Inflammatory macrophage treated with lipopolysaccharide for 1 hour (primary cell): ENCODE data around the gene TTLL12.

ENCODE experiments used
- DNase-seq, 2 donors: peaks; one replicate each; pipeline ENCODE4 v3.0.0-alpha.2; 2020 to 2022

Gene TTLL12

GRCh38 chr22:43213051-43213450, 26.1 kb upstream of the TTLL12 start:
- DNase-seq, result no peak

GRCh38 chr22:43212434-43212952, 25.6 kb upstream of the TTLL12 start:
- no peak for DNase-seq

- DNase-seq, result no peak
These were observed 25.1 kb upstream of the TTLL12 start for GRCh38 chr22:43211941-43212433.

DNA sequence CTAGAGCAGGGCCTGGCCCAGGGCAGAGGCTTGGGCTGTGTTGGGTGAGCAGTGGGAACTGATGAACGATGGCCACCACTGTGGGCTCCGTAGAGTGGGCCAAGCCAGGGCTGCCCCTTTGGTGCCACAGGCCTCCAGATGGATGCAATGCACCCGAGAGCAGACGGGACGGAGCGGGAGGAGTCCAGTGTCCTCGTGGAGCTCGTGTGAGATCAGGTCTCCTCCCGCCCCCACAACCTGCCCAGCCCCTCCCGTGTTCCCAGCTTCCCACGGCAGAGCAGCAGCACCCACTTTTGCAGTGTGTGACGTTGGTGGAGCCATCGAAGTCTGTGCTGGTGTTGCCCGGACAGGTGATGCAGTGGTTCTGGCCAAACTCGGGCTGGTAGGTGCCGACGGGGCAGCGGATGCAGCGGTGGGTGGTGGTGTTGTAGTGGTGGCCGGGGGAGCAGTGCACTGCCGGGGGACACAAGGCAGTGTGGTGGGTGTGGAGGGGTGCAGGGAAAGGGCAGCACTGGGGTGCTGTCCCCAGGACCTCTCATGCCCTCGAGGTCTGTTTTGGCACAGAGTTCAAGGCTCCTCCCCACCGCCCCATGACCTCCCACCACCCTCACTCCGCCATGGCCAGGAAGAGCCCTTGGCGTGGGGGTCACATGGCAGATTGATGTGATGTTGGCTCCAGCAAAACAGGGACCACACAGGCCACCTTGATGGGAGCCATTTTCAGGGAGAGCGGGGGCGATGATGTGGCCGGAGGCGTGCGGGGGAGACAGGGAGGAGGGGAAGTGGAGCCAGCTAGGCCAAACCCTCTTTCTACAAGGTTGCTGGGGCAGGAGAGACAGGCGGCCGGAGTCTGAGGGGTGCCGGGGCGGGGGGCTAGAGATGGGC, 23.9 kb upstream of the TTLL12 start:
- no peak for DNase-seq

DNA sequence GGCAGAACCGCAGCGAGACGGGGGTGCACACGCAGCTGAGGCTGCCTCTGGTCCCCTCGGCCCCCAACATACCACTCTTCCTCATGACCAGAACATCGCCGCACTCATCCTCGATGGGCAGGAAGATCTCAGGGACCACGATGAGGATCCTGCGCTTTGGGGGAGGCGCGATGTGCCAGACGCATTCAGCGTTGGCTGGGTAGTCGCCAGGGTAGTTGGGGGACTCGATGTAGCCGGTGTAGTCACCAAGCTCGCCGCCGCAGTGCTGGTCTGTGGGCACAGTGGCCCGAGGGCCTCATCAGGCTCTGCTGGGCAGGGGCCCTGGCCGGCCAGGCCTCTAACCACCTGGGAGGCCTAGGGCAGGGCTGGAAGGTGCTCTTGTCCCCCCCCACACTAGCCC, 23.0 kb upstream of the TTLL12 start:
- DNase-seq, result no peak

GRCh38 chr22:43209523-43209890, 22.6 kb upstream of the TTLL12 start:
- DNase-seq, result no peak

DNA sequence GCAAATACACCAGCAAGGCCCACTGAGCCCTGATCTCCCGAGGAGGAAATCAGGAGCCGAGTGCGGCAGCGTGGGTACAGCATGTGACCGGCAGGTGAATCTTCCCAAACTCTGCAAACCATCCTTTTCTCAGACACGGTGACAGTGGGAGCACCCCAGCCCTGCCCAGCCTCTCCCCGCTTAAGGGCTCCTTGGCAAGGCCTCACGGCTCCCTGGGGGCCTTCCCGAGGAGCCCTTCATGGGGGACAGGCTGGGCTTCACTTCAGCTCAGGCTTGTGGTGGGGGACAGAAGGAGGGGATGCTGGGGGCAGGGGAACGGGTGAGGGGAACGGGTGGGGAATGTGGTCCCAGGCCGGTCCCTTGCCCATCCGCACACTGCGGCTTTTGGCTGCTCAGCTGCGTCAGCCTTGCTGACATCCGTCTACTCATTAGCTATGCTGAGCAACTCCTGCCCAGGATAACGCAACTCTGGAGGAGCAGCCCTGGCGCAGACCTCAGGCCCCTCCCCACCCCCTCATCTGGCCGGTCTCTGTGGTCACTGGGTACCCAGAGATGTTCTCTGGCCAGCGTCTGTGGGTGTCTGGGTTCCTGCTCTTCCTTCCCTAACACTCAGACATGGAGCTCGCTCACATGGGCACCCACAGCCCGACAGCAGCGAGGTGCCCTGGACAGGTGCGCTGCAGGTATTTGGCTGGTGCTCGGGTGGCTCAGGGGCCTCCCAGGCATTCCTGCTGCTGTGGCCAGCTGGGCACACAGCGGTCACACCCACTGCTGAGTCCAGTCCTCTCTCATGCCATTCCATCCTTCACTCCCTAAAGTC, 22.0 kb upstream of the TTLL12 start:
- no peak for DNase-seq

DNA sequence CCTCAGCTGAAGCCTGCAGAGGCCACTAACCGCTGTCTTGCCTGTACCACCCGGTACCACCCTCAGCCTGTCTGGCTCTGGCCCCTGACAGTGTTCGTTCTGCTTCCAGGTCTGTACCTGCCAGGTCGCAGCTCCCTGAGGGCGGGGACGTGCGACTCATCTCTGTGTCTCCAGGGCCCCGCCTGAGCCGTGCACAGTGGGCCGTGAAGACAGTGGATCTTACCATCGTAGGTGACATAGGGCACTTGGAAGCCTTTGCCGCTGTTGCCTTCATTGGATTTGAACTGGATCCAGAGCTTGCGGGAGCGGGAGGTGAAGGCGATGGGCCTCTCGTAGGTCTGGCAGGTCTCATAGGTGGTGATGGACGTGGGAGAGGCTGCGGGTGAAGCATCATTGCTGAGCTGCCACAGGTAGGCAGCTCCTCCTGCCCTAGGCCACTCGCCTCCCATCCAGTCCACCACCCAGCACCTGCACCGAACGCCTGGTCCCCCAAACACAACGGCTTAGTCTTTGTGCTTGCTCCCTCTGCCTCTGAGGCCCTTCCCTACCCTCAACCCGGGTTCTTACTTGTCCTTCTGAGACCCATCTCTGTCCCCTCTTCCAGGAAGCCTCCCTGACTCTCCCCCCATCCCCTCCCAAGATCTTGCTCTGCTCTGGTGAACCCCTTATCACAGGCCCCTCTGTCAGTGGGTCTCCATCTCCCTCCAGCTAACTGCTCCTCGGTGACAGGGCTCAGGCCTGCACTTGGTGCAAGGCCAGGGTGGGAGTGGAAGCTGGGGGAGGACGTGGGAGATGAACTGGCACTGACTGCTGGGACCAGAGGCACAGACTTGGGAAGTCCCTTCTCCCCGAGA, 21.1 kb upstream of the TTLL12 start:
- no peak for DNase-seq

DNA sequence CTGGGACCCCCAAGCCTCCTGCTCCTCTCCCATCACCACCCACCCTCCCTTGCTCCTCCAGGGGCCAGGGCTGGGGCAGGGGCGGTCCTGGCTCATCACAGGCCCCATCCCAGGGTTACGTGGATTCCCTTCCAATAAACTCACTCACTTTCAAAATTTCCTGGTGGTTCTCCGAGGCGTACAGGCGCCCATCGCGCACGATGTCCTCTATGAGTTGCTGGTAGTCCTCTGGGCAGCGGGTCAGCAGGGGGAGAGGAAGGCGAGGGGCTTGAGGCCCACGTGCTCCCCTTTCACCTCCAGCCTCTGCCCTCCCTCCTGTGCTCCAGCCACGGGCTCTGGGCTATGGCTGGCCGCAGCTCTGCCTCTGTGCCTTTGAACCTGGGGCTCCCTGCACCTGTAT, 20.5 kb upstream of the TTLL12 start:
- no peak for DNase-seq

GRCh38 chr22:43206509-43207161, 19.7 kb upstream of the TTLL12 start:
- no peak for DNase-seq

DNA sequence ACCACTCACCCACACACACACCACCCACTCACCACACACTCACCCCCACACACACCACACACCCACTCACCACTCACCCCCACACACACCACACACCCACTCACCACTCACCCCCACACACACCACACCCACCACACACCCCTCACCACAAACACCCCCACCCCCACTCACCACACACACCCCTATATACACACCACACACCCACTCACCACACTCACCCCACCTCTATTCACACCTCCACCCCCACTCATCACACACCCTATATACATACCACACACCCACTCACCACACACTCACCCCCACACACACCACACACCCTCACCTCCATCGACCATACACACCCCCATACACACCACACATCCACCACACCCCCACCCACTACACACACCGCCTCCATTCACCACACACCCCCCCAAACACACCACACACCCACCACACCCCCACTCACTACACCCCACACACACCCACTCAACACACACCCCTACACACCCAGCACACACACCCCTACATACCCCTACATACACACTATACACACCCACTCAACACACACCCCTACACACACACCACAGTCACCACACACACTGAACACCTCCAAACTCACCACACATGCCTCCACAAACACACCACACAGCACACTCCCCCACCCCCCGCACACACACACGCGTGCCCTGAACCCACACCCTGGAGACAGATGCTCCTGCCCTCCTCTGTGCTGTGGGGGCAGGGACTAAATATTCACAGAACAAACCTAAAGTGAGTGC, 19.0 kb upstream of the TTLL12 start:
- no peak for DNase-seq

DNA sequence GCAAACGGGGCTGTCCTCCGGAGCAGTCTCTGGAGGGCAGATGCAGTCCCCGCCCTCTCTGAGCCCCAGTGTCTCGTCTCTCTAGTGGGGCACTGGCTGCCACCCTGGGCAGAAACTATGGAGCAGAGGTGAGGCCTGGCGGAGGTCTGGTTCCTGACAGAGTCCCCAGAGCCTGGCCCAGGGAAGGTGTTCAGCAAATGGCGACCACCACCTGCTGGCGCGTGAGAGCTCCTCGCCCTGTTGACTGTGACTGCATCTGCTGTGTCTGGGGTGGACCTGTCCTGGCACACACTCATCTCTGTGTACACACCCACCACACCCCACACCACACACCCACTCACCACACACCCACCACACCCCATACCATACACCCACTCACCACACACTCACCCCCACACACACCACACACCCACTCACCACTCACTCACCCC, 18.3 kb upstream of the TTLL12 start:
- DNase-seq, result no peak

- DNase-seq, result no peak
These were observed 16.6 kb upstream of the TTLL12 start for GRCh38 chr22:43203471-43203981.

DNA sequence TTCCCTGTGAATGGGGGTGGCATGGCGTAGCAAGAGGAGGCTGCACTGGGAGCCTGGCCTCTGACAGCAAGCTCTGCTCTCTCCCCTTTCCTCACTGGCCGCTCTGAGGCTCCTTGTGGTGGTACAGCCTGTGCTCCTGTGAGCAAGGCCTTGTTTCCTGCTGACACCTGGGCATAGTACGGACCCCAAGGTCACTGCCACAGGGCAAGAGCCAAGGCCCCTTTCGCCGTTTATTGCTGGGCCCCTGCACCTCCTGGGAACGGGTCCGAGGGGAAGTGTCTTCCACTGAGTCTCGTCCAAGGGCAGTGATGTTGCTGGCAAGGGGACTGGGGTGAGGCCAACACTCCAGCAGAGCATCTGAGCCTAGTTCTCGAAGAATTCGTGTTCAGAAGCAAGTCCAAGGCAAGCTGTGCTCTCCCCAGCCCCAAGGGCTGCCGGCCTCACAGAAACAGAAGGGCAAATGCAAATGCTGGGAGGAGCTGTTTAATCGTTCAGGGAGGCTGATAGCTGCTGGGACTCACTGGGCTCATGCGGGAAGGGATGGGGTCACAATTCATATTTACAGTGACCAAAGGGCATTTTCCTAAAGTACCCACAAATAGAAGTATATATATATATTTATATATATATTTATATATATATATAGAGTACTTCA, 15.9 kb upstream of the TTLL12 start:
- DNase-seq, result no peak

GRCh38 chr22:43202326-43202725, 15.4 kb upstream of the TTLL12 start:
- DNase-seq, result no peak

GRCh38 chr22:43201486-43202219, 14.7 kb upstream of the TTLL12 start:
- DNase-seq, result no peak

DNA sequence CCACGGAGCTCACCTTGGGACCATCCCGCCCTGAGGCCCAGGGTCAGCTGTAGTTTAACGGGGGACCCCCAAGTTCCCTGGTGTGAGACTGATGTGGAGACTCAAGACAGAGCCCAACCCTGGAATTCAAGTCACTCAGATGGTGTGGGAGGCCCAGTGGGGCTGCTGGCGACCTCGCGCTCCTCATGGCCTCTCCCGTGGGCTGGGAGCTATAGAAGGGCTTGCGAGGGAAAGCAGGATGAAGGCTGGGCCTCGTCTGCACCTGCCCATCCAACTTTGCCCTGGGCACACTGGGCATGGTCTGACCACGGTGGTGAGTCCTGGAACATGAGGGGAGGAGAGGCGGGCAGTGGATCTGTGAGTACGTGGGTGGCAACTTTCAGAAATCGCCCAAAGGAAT, 13.6 kb upstream of the TTLL12 start:
- DNase-seq, result no peak

DNA sequence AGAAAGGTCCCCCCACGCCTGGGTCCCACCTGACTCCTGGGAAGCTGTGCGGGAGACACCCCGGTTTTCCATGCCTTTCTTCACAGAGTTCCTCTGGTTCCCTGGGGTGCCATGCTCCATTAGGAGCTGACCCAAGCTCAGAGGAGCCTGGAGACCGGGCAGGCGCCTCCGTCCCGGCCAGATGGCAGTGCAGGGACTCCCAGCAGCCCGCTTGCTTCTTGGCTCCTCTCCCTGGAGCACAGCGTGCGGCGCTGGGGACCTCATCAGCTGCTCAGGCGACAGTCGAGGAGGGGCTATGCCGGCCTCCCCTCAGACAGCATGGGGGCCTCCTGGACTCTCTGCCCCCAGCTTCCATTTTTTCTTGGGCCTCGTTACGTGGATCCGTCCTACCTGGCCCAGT, 13.1 kb upstream of the TTLL12 start:
- DNase-seq, result no peak

DNA sequence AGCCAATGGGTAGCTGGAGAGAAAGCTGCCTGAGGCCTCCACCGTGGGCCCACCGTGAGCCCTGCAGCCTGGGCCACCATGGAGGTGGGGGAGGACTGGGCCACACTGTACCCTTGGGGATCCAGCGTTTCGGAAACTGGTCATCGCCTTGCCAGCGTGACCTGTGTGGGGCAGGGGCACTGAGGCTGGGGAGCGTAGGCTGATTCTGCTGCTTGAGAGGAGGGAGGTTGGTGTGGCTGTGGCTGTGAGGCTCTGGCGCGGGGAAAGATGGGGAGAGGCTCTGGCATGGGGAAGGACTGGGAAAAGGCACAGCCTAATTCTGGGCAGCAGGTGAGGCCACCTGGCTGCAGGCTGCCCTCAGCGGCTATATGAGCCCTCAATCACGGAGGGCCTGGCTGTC, 12.6 kb upstream of the TTLL12 start:
- DNase-seq, result no peak

GRCh38 chr22:43198936-43199335, 12.0 kb upstream of the TTLL12 start:
- no peak for DNase-seq
